Kidney (tissue), 14 donors: ENCODE measurements around the gene ZCWPW1. TPM values are rescaled to one million over a fixed set of nuclear protein-coding genes. Genes with fewer than 3 reads are reported as not detected.

Source experiments
- DNase-seq, 5 donors: peaks; one replicate each; pipeline ENCODE4 v3.0.0-alpha.2; 2013 to 2020
- FAIRE-seq: peaks from 2 replicates; lab custom pipeline; 2012; peaks lifted over from hg19 to GRCh38; lab: Jason Lieb, UNC
- H3K27ac ChIP-seq, 2 donors: one replicate each; pipeline ENCODE4 v1.7.0; 2013; ENCODE audit warnings: low read depth in 2 of 2, low read length in 2 of 2, inconsistent platforms in 1 of 2
- H3K27me3 ChIP-seq: one replicate; pipeline ENCODE4 v1.7.1; 2013; ENCODE audit warnings: low read length, inconsistent platforms; ENCODE audit not compliant: control insufficient read depth, insufficient read depth
- H3K36me3 ChIP-seq, 3 donors: one replicate each; pipeline versions ENCODE4 v1.7.0 to v1.7.1; 2013; ENCODE audit warnings: low read length in 3 of 3, control low read depth in 1 of 3, inconsistent platforms in 1 of 3; ENCODE audit not compliant: insufficient read depth in 3 of 3, control insufficient read depth in 2 of 3
- H3K4me1 ChIP-seq, 3 donors: one replicate each; pipeline versions ENCODE4 v1.7.0 to v1.7.1; 2013; ENCODE audit warnings: low read length in 3 of 3, inconsistent platforms in 1 of 3, low read depth in 1 of 3; ENCODE audit not compliant: control insufficient read depth in 2 of 3, insufficient read depth in 2 of 3
- H3K4me3 ChIP-seq, 3 donors: one replicate each; pipeline versions ENCODE4 v1.7.0 to v1.8.1; 2013; ENCODE audit warnings: low read length in 3 of 3, control low read depth in 1 of 3, inconsistent platforms in 1 of 3
- H3K9ac ChIP-seq, 3 donors: one replicate each; pipeline versions ENCODE4 v1.7.0 to v1.7.1; 2013; ENCODE audit warnings: low read length in 3 of 3, control low read depth in 1 of 3, inconsistent platforms in 1 of 3
- H3K9me3 ChIP-seq, 3 donors: one replicate each; pipeline versions ENCODE4 v1.7.0 to v1.7.1; 2013; ENCODE audit warnings: low read length in 3 of 3, control low read depth in 1 of 3, inconsistent platforms in 1 of 3; ENCODE audit not compliant: control insufficient read depth in 2 of 3, insufficient read depth in 1 of 3
- intact Hi-C: fragments of 100-400 bp; cut with DNase I; formaldehyde crosslinking; loops from one replicate; pipeline ENCODE4 v1.11.1; 2022
- polyA plus RNA-seq: library from polyadenylated mRNA; stranded (reverse); fragments of 350-450 nt; fragmentation: Illumina TruSeq; extraction: RNeasy Lipid Tissue Mini Kit (QIAGEN cat#74804); gene quantifications from one replicate; pipeline ENCODE4 v1.2.3, GENCODE V29; 2014; ENCODE audit warnings: low read depth, low replicate concordance; ENCODE audit not compliant: insufficient read depth
- total RNA-seq: library from RNA; stranded (reverse); fragmentation: NEBNext Ultra II Directional; extraction: Animal tissue kit (Norgen Biotek cat#: 25700); gene quantifications from one replicate; pipeline ENCODE4 v1.2.1, GENCODE V29; 2021
- TF ChIP-seq, protein P1 (sequence below): IDR thresholded peaks from 3 replicates; pipeline ENCODE4 v1.5.1; 2012; ENCODE audit warnings: mild to moderate bottlenecking, moderate library complexity, borderline replicate concordance; ENCODE audit not compliant: insufficient read depth; ENCODE audit errors: extremely low read depth
- donor health status: control.
- donor health status: control.
- donor health status: control.
- donor health status: control.
- donor health status: control.
- donor health status: DM: yes; HTN: yes; CAD: no.
- donor health status: Normal renal cell carcinoma (clear cell type).

Gene ZCWPW1
- total and polyA plus RNA-seq, 2 donors from 2014 or later, result 3.0 to 7.9 TPM

GRCh38 chr7:100370746-100371145, 57.8 kb downstream of the ZCWPW1 start:
- DNase-seq (peak in 1 of 5 donors; percentile 15), FAIRE-seq (no peak)
- H3K9me3 ChIP-seq, result no peaks in the 10 kb centered on the region
- no peak overlapping the region for H3K9ac ChIP-seq
- no peak overlapping the region for H3K27ac ChIP-seq
- peaks cover 0 to 3% (median 0%) of the 10 kb centered on the region in 3 donors for H3K4me1 ChIP-seq
- TF ChIP-seq, protein P1, sequence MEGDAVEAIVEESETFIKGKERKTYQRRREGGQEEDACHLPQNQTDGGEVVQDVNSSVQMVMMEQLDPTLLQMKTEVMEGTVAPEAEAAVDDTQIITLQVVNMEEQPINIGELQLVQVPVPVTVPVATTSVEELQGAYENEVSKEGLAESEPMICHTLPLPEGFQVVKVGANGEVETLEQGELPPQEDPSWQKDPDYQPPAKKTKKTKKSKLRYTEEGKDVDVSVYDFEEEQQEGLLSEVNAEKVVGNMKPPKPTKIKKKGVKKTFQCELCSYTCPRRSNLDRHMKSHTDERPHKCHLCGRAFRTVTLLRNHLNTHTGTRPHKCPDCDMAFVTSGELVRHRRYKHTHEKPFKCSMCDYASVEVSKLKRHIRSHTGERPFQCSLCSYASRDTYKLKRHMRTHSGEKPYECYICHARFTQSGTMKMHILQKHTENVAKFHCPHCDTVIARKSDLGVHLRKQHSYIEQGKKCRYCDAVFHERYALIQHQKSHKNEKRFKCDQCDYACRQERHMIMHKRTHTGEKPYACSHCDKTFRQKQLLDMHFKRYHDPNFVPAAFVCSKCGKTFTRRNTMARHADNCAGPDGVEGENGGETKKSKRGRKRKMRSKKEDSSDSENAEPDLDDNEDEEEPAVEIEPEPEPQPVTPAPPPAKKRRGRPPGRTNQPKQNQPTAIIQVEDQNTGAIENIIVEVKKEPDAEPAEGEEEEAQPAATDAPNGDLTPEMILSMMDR, result no peak
- H3K4me3 ChIP-seq, result no peak overlapping the region
- H3K27me3 ChIP-seq, result no peaks in the 10 kb centered on the region
- no peaks in the 10 kb centered on the region for H3K36me3 ChIP-seq
- intact Hi-C loops, result no loop called here

DNA sequence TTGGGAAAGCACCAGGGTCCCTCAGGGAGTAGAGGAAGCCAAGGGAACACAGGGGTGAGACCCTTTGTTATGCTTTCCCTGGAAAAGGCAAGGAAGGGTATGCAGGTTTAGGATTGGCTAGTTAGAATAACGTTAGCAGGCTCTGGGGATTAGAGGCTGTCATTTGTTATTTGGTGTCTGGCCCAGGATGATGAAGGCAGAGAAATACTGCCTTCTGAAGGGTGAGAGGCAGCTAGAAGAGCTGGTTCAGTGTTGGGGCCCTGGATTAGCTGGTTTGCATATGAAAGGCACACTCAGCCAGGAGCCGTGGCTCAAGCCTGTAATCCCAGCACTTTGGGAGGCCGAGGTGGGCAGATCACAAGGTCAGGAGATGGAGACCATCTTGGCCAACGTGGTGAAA, 58.2 kb downstream of the ZCWPW1 start:
- FAIRE-seq, result no peak
- H3K9me3 ChIP-seq, result no peaks in the 10 kb centered on the region
- TF ChIP-seq, protein P1, result no peak
- intact Hi-C loops, result no loop called here
- no peak overlapping the region for H3K9ac ChIP-seq
- H3K36me3 ChIP-seq, result no peaks in the 10 kb centered on the region
- no peaks in the 10 kb centered on the region for H3K27me3 ChIP-seq
- H3K4me1 ChIP-seq, result peaks cover 0 to 3% (median 0%) of the 10 kb centered on the region in 3 donors
- DNase-seq, result peak in 1 of 5 donors; percentile 16
- H3K4me3 ChIP-seq, result no peak overlapping the region
- H3K27ac ChIP-seq, result no peak overlapping the region

- no peak overlapping the region for H3K9ac ChIP-seq
- intact Hi-C loops, result no loop called here
- DNase-seq (peak in 2 of 5 donors; percentile 26 to 77), FAIRE-seq (no peak)
- H3K27me3 ChIP-seq, result no peaks in the 10 kb centered on the region
- H3K9me3 ChIP-seq, result no peaks in the 10 kb centered on the region
- H3K4me3 ChIP-seq, result no peak overlapping the region
- peaks cover 0 to under 1% (median 0%) of the 10 kb centered on the region in 3 donors for H3K4me1 ChIP-seq
- no peak overlapping the region for H3K27ac ChIP-seq
- TF ChIP-seq, protein P1, result no peak
- H3K36me3 ChIP-seq, result peaks cover 0 to 3% (median 2%) of the 10 kb centered on the region in 3 donors
Measured at GRCh38 chr7:100369105-100369504, 59.4 kb downstream of the ZCWPW1 start.
